B cell (primary cell): ENCODE measurements around the gene PDE11A. TPM values are rescaled to one million over a fixed set of nuclear protein-coding genes. Genes with fewer than 3 reads are reported as not detected.

Experiments
- ATAC-seq: fragments of 200-7000 bp; cut with Tn5 transposase; one replicate; pipeline ENCODE4 v1.10.0; 2021; ENCODE audit warnings: low read depth, mild to moderate bottlenecking, moderate number of reproducible peaks, moderate library complexity
- CTCF ChIA-PET: fragments of 350-600 bp; sonication (Branson Sonifier 250); formaldehyde crosslinking; loops from one replicate; lab custom pipeline; 2021; ENCODE audit warnings: antibody characterized with exemption, inconsistent platforms; lab: Charles Lee
- POLR2A ChIA-PET: fragments of 350-600 bp; sonication (Branson Sonifier 250); formaldehyde crosslinking; loops from one replicate; lab custom pipeline; 2021; ENCODE audit warnings: antibody characterized with exemption; lab: Charles Lee
- DNase-seq: peaks from one replicate; pipeline ENCODE4 v3.0.0; 2013
- H2AFZ ChIP-seq: 2 replicates; pipeline ENCODE4 v1.6.1; 2012; ENCODE audit warnings: mild to moderate bottlenecking, low read depth, low read length; ENCODE audit not compliant: insufficient read depth, poor library complexity, severe bottlenecking
- H3K27ac ChIP-seq, 2 donors: 1 replicate in 1 of 2; 2 replicates in 1 of 2; pipeline ENCODE4 v1.5.1; 2012 to 2013; ENCODE audit warnings: low read length in 2 of 2, mild to moderate bottlenecking in 2 of 2, moderate library complexity in 1 of 2
- H3K27me3 ChIP-seq, 4 experiments: fragments of 200-600 bp in 1 of 4; sonication (generic) in 1 of 4; replicated peaks in 1 of 4; 1 replicate in 2 of 4; 2 replicates in 2 of 4; pipeline versions ENCODE4 v1.6.1 to v1.7.0; 2013 to 2016; ENCODE audit warnings: low read length in 3 of 4, mild to moderate bottlenecking in 2 of 4, mixed read lengths in 1 of 4, moderate library complexity in 1 of 4; ENCODE audit not compliant: insufficient read depth in 4 of 4, control insufficient read depth in 3 of 4; ENCODE audit errors: control extremely low read depth in 1 of 4
- H3K36me3 ChIP-seq, 2 experiments: replicated peaks in 1 of 2; 1 replicate in 1 of 2; 2 replicates in 1 of 2; pipeline versions ENCODE4 v1.6.1 to v1.7.1; 2013; ENCODE audit warnings: low read length in 1 of 2; ENCODE audit not compliant: insufficient read depth in 2 of 2, control insufficient read depth in 1 of 2; ENCODE audit errors: control extremely low read depth in 1 of 2, extremely low read depth in 1 of 2
- H3K4me1 ChIP-seq, 2 donors: fragments of 200-600 bp in 1 of 2; sonication (generic) in 1 of 2; 1 replicate in 1 of 2; 2 replicates in 1 of 2; pipeline versions ENCODE4 v1.5.1 to v1.6.1; 2013 to 2017; ENCODE audit warnings: low read length in 2 of 2; ENCODE audit not compliant: control insufficient read depth in 2 of 2, insufficient read depth in 2 of 2
- H3K4me2 ChIP-seq: replicated peaks from 2 replicates; pipeline ENCODE3; 2012; ENCODE audit warnings: mild to moderate bottlenecking, low read depth, low read length; ENCODE audit not compliant: poor library complexity, severe bottlenecking
- H3K4me3 ChIP-seq, 5 experiments: fragments of 200-600 bp in 1 of 5; sonication (generic) in 1 of 5; 1 replicate in 3 of 5; 2 replicates in 2 of 5; pipeline versions ENCODE4 v1.5.1 to v1.7.0; 2011 to 2016; ENCODE audit warnings: low read length in 4 of 5, mild to moderate bottlenecking in 4 of 5, low read depth in 2 of 5, control low read depth in 1 of 5, moderate library complexity in 1 of 5; ENCODE audit not compliant: insufficient read depth in 1 of 5; ENCODE audit errors: control extremely low read depth in 1 of 5, extremely low read depth in 1 of 5
- H3K79me2 ChIP-seq: fragments of 200-600 bp; sonication (generic); one replicate; pipeline ENCODE4 v1.6.0; 2016; ENCODE audit warnings: low read length; ENCODE audit not compliant: control insufficient read depth, insufficient read depth
- H3K9ac ChIP-seq: fragments of 200-600 bp; sonication (generic); 2 replicates; pipeline ENCODE4 v1.6.1; 2017; ENCODE audit warnings: mild to moderate bottlenecking, low read length, moderate library complexity
- H3K9me3 ChIP-seq, 3 donors: one replicate each; pipeline versions ENCODE4 v1.6.1 to v1.7.1; 2013; ENCODE audit warnings: low read length in 2 of 3; ENCODE audit not compliant: control insufficient read depth in 2 of 3, insufficient read depth in 1 of 3; ENCODE audit errors: control extremely low read depth in 1 of 3
- H4K20me1 ChIP-seq: 2 replicates; pipeline ENCODE4 v1.6.0; 2012; ENCODE audit warnings: mild to moderate bottlenecking, low read length; ENCODE audit not compliant: insufficient read depth, control insufficient read depth, poor library complexity, severe bottlenecking
- H3K27ac Mint-ChIP-seq: one replicate; pipeline ENCODE4 v1.8.0; 2021; ENCODE audit warnings: mixed read lengths
- H3K27me3 Mint-ChIP-seq: one replicate; pipeline ENCODE4 v1.8.0; 2021; ENCODE audit warnings: mixed read lengths
- H3K4me1 Mint-ChIP-seq: one replicate; pipeline ENCODE4 v1.8.0; 2021; ENCODE audit warnings: mixed read lengths
- H3K4me3 Mint-ChIP-seq: one replicate; pipeline ENCODE4 v1.8.0; 2021; ENCODE audit warnings: mixed read lengths
- H3K9me3 Mint-ChIP-seq: one replicate; pipeline ENCODE4 v1.8.0; 2022; ENCODE audit warnings: mixed read lengths; ENCODE audit not compliant: insufficient read depth
- CTCF ChIP-seq: fragments of 200-600 bp; IDR thresholded peaks from one replicate; pipeline ENCODE4 v1.8.0; 2022; ENCODE audit warnings: antibody characterized with exemption, mild to moderate bottlenecking
- EZH2 ChIP-seq: IDR thresholded peaks from 2 replicates; pipeline ENCODE4 v1.6.1; 2012; ENCODE audit warnings: borderline replicate concordance, low read depth, mild to moderate bottlenecking, moderate library complexity, low read length; ENCODE audit not compliant: insufficient read depth, poor library complexity, severe bottlenecking
- WGBS: methylation state at CpG from one replicate; pipeline ENCODE4 v1.1.5; 2013; ENCODE audit warnings: missing lambda C conversion rate; ENCODE audit not compliant: insufficient coverage; 5-methylcytosine and 5-hydroxymethylcytosine counted together
- intact Hi-C: fragments of 100-400 bp; cut with micrococcal nuclease; formaldehyde crosslinking; loops from one replicate; pipeline ENCODE4 v1.10.0; 2022
- polyA plus RNA-seq: library from polyadenylated mRNA; depleted of rRNA; stranded (reverse); fragments of >200 nt; gene quantifications from 2 replicates; pipeline ENCODE4 v1.2.3, GENCODE V29; 2012
- total RNA-seq, 2 donors: library from RNA; stranded (reverse); fragments of 120-200 nt in 1 of 2; gene quantifications; 1 replicate in 1 of 2; 2 replicates in 1 of 2; pipeline versions ENCODE4 v1.2.3 to v1.2.4, GENCODE V29; 2013 to 2022

PDE11A gene
- total and polyA plus RNA-seq, 2 donors (not counting 1 experiment from before 2014, with no cell fraction given) = 0.25 TPM; not detected in 1

- Histone ChIP-seq H2AFZ (no peak overlapping the region), H3K79me2 (no peaks in the 10 kb centered on the region), H3K4me2 (no peak overlapping the region), H3K9me3 (no peaks in the 10 kb centered on the region), H3K9ac (no peak overlapping the region), H3K36me3 (no peaks in the 10 kb centered on the region), H4K20me1 (no peaks in the 10 kb centered on the region), H3K27ac (no peak overlapping the region), H3K4me1 (no peaks in the 10 kb centered on the region), H3K4me3 (no peak overlapping the region), H3K27me3 (no peaks in the 10 kb centered on the region)
- no peak overlapping the region for H3K27ac Mint-ChIP-seq
- no peaks in the 10 kb centered on the region for H3K4me1 Mint-ChIP-seq
- ATAC-seq (no peak), DNase-seq (no peak)
- intact Hi-C loops = no loop called here
- ChIA-PET POLR2A (no interaction called here), CTCF (no interaction called here)
- no peak overlapping the region for H3K4me3 Mint-ChIP-seq
- H3K9me3 Mint-ChIP-seq = no peaks in the 10 kb centered on the region
- peaks cover 9% of the 10 kb centered on the region for H3K27me3 Mint-ChIP-seq
- TF ChIP-seq CTCF (no peak), EZH2 (no peak)
- no CpG with 5 or more reads among the region's 2 CpGs for WGBS
These were observed 74.6 kb downstream of the PDE11A start for GRCh38 chr2:177998006-177998405.

- DNase-seq (no peak), ATAC-seq (no peak)
- H3K4me3 ChIP-seq = no peak overlapping the region
- no peak overlapping the region for H3K9ac ChIP-seq
- no peak overlapping the region for H3K4me2 ChIP-seq
- H2AFZ ChIP-seq = no peak overlapping the region
- no peaks in the 10 kb centered on the region for H3K36me3 ChIP-seq
- no peaks in the 10 kb centered on the region for H3K9me3 ChIP-seq
- no CpG with 5 or more reads among the region's 2 CpGs for WGBS
- Mint-ChIP-seq H3K27ac (no peak overlapping the region), H3K4me3 (no peak overlapping the region), H3K27me3 (peaks cover 5% of the 10 kb centered on the region), H3K4me1 (no peaks in the 10 kb centered on the region), H3K9me3 (no peaks in the 10 kb centered on the region)
- H3K27ac ChIP-seq = no peak overlapping the region
- POLR2A ChIA-PET = no interaction called here
- H3K27me3 ChIP-seq = no peaks in the 10 kb centered on the region
- CTCF ChIA-PET = interaction anchor here (1.5 kb wide), 1 partner anchor 9 kb away, joined by 6 read pairs; no protein-coding TSS in a partner anchor
- no peaks in the 10 kb centered on the region for H4K20me1 ChIP-seq
- H3K79me2 ChIP-seq = no peaks in the 10 kb centered on the region
- no peak for TF ChIP-seq EZH2
- no peak for TF ChIP-seq CTCF
- intact Hi-C loops = no loop called here
- no peaks in the 10 kb centered on the region for H3K4me1 ChIP-seq
These were observed 79.6 kb downstream of the PDE11A start for GRCh38 chr2:177992992-177993391.
